GM18951 (cell line): ENCODE measurements around the gene PIAS2.
A peak's percentile ranks its signal among the peaks of the same experiment; 100 is the strongest.
"Not testable (repeated sequence)": the region's sequence is repeated elsewhere in the genome, so short reads cannot be mapped to it uniquely, and the experiment has no call there.

ENCODE experiments used
- POLR2A ChIP-seq: IDR thresholded peaks from 4 replicates; pipeline ENCODE4 v1.6.1; 2011; ENCODE audit warnings: mild to moderate bottlenecking; ENCODE audit not compliant: insufficient read length, insufficient read depth; ENCODE audit errors: extremely low read depth
- in situ Hi-C: fragments of 300-500 bp; cut with MboI; formaldehyde crosslinking; loops from one replicate; pipeline ENCODE4 v1.12.0; 2022; ENCODE audit warnings: low sequenced_read_pairs, mixed read lengths, inconsistent platforms; ENCODE audit not compliant: unreplicated experiment

Gene PIAS2, protein sequence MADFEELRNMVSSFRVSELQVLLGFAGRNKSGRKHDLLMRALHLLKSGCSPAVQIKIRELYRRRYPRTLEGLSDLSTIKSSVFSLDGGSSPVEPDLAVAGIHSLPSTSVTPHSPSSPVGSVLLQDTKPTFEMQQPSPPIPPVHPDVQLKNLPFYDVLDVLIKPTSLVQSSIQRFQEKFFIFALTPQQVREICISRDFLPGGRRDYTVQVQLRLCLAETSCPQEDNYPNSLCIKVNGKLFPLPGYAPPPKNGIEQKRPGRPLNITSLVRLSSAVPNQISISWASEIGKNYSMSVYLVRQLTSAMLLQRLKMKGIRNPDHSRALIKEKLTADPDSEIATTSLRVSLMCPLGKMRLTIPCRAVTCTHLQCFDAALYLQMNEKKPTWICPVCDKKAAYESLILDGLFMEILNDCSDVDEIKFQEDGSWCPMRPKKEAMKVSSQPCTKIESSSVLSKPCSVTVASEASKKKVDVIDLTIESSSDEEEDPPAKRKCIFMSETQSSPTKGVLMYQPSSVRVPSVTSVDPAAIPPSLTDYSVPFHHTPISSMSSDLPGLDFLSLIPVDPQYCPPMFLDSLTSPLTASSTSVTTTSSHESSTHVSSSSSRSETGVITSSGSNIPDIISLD

DNA sequence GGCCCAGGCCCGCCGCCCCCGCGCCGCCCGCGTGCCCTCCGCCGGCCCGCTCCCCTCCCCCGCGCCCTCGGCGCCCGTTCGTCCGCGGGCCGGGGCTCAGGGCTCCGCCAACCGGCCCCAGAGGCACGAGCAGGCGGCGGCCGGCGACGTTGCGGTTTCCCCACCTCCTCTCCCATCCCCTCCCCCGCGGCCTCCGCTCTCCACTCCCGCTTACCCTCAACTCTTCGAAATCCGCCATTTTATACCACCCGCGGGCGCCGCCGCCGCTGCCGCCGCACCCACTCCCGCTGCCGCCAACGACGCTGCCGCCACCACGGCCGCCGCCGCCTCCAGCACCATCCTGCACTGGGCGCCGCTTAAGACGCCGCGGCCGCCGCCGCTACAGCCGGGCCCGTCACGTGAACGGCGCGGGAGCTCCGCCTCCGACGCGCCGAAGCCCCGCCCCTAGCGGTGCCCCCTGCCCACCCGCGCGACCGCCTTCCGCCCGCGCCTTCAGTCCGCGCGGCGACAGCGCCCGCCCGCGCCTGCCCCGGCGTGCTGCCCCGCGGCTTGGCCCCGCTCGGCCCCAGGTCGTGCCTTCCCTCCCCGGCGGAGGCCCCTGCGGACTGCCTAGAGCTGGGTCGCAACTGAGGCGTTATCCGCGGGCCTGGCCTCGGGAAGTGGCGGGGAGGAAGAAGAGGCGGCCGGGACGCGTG is at the start of gene PIAS2, which contains the start of gene KATNAL2:
Gene PIAS2, minus strand, starts transcription at position 400 of the 695 bp plus-strand sequence. Its CDS starts 162 bp downstream, at position 238.
Gene KATNAL2, plus strand, starts transcription at position 495 of the 695 bp plus-strand sequence. CDS start 29,271 bp downstream, outside the sequence.
- in situ Hi-C loops: no loop called here
- TF ChIP-seq POLR2A: peak; percentile 96

DNA sequence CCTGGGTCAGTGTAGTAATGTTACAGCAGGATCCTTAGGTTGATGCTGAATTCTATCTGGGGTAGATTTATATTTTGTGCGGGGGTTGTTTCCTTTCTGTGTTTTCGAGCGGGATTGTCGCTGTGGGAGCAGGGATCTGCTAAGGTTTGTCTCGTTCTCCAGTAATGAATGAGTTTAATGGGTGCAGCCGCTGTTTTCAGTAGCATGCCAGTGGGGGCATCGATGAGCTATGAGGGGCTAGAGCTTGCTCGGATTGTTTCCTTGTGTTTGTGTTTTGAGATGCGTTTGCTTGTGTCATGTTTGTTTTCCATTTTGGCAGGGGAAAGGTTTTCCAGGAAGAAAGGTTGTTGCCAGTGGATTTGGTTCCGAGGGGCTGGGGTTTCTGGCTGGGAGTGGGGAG is 49.0 kb upstream of the PIAS2 start:
- in situ Hi-C loops: loop anchor here (5.0 kb wide), 1 partner anchor 91 kb away; no protein-coding TSS in a partner anchor

DNA sequence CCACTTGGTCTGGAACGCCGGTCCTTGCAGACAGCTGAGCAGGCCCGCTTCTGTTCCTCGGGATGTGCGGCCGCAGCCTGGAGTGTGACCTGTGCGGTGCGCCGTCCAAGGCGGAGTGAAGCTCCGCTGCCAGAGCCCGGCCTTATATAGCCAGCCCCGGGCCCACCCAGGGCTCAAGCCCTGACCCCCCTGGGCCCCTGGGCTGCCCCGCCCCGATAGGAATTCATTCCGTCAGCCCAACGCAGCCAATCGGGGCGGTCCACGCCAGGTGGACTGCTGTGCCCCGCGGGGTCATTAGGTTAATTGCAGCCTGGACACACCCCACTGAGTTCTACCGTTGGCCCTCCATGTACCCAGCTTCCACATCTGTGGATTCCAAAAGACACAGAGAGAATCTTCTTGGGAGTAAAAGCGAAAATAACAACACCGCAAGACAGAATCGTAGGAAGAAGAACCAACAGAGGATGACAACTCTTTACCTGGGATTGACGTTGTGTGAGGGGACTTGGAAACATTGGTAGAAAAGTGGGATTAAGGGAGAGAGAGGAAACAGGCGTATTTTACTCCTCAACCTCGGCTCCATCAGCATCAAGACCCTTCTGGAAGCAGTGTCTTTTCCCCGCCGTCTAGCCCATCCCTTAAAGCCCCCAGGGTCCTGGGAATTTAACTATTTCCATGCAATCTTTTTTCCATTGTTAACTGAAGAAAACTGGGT is 47.4 kb upstream of the PIAS2 start:
- in situ Hi-C loops: loop anchor here (5.0 kb wide), 1 partner anchor 93 kb away; no protein-coding TSS in a partner anchor

DNA sequence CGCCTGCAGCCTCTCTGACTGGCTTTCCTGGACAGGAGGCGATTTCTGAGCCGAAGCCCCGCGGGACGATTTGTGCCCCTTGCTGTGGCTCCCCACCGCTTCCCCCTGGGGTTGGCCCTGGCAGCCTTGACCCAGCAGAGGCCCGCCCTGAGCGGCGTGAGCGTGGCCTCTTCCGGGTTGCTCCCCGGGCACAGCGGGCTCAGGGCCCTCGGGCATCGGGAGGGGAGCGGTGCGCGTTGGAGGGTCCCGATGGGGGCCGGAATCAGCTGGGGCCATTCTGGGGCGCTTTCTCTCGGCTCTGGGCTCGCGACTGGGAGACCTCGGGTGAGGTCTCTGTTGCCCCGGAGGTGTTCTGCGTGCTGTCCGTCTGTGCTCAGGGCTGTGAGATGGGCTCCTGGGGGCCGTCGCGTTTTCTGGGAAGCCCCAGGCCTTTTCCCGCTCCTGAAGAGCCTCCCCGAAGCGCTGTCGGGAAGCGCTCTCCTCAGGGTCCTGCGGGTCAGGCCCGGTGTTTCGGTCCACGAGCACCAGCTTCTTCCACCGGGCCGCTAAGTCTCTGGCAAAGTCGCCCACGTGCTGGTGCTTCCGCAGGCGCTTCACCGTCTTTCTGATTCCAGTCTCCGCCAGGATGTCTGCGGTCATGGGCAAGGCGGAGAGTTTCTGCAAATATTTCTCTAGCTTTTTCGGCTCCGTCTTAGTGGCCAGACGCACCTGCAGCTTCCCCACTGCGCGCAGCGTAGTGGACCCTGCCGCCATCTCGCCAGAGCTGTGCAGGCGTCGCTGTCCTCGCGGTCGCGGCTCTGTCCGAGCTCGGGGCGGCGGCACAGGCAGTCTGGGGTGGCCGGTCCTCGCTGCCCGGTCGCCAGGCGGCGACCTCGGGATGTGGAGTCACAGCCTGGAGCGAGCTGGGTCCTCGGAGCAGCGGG is 46.6 kb upstream of the PIAS2 start:
- in situ Hi-C loops: not testable (repeated sequence)

DNA sequence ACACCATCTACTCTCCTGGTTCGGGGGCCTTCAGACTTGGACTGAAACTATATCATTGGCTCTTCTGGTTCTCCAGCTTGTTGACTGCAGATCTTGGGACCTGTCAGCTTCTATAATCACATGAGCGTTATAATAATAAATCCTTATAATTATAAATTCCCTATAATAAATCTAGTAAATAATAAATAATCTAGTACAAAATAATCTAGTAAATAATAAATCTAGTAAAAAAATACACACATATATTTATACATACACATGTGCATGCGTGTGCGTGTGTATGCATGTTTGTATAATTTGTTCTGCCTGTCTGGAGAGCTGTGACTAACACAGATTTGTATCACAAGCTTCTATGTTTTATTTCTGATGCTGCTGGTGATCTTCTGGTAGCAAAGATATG is 40.9 kb upstream of the PIAS2 start:
- TF ChIP-seq POLR2A: no peak
- in situ Hi-C loops: loop anchor here (10.0 kb wide), 1 partner anchor 67 kb away; no protein-coding TSS in a partner anchor

DNA sequence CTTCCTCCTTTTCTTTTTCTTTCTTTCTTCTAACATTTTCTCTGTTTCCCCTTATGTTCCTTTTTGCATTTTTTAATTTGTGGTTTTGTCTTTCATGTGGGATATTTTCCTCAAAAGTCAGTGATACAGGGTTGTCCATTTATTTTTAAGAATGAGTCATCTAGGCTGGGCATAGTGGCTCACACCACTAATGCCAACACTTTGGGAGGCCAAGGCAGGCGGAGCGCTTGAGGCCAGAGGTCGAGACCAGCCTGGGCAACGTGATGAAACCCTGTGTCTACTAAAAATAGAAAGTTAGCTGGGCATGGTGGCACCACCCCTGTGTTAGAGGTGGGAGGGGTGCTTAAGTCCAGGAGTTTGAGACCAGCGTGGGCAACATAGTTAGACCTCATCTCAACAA is 35.9 kb upstream of the PIAS2 start:
- no peak for TF ChIP-seq POLR2A
- in situ Hi-C loops: loop anchor here (10.0 kb wide), 1 partner anchor 72 kb away; no protein-coding TSS in a partner anchor

DNA sequence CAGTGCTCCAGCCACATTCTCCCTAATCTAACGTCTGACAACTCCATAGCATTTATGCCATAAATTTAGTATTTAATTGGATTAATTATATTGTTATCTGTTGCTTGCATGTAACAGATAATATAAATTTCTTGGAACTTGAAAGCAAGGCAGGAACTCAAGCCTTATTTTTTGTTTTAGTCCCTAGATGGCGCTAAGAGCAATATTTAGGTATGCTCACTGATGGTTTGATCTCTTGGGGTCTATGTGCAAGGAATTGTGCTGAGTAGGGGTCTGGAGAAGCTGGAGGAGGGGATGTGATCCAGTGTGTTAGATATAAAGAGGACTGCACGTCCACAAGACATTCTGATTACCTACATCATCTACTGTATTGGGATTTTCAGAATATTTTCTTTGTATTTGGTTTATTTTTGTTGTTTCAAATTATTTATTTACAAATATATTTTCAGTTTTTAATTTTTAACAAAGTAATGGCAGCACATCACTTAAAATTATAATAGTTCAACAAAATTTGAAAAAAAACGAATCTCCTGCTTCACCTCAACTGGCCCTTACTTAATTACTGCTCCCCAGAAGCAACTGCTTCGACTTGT is 32.9 kb upstream of the PIAS2 start:
- no peak for TF ChIP-seq POLR2A
- in situ Hi-C loops: loop anchor here (10.0 kb wide), 1 partner anchor 75 kb away; no protein-coding TSS in a partner anchor

DNA sequence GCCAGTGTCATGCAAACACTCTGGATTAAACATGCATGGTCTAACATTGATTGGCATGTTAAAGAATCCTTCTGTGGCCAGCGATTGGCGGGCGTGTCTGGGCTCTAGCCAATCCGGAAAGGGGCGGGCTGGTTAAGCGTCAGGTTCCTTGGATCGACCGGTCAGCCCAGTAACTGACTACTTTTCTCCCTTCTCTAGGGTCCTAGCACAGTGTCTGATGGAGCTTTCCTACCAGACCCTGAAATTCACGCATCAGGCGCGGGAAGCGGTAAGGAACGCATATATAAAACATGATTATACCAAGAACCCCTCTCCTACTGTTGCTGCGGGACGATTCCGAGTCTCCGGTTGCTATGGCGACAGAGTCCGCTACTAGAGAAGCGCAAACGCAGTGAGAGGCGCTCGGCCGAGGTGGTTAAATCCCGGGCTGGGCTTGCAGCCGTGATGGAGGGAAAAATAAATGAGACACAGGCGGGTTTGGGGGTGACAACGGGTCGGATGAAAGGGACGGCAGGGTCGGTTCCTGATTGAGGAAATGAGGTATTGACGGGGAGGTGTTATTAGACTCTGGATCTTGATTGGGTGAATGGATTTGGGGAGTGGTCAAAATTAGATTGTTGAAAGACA is 29.5 kb upstream of the PIAS2 start:
- TF ChIP-seq POLR2A: no peak
- in situ Hi-C loops: no loop called here

DNA sequence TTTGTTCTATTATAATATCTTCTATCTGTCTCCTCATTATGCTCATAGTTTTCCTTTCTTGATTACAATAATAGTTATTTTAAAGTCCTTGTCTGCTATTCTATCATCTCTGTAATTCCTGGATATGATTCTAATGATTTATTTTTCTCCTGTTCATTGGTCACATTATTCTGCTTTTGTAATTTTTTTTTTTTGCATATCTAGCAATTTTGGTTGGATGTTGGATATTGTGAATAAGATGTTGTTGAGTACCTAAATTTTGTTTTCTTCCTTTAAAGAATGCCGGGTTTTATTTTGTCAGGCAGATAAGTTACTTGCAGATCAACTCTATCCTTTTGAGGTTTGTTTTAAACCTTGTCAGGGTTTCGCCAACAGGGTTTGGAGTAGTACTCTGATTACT is 25.3 kb upstream of the PIAS2 start:
- no peak for TF ChIP-seq POLR2A
- in situ Hi-C loops: no loop called here

DNA sequence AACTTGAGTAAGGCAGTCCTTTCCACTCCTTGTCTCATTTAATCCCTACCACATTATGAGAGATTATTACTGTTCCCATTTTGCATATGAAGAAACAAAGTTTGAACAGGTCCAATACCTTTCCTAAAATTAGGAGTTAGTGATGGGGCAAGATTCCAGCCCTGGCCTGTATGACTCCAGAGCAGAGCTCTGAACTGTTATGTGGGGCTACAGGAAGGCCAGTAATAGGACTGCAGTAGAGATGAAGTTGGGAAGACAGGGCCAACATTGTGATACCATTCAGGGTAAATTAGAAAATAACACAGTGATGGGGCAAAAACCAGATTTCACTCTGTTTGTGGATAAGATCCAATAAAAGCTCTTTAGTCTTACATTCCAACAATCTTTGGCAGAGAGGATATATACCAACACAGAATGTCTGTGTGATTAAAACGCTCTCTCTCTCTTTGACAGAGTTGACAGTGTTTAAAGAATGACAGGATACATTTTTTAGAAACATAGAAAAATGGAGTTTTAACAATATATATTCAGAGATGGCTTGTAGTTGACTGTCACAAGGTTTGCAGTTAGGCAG is 22.8 kb upstream of the PIAS2 start:
- TF ChIP-seq POLR2A: no peak
- in situ Hi-C loops: no loop called here

DNA sequence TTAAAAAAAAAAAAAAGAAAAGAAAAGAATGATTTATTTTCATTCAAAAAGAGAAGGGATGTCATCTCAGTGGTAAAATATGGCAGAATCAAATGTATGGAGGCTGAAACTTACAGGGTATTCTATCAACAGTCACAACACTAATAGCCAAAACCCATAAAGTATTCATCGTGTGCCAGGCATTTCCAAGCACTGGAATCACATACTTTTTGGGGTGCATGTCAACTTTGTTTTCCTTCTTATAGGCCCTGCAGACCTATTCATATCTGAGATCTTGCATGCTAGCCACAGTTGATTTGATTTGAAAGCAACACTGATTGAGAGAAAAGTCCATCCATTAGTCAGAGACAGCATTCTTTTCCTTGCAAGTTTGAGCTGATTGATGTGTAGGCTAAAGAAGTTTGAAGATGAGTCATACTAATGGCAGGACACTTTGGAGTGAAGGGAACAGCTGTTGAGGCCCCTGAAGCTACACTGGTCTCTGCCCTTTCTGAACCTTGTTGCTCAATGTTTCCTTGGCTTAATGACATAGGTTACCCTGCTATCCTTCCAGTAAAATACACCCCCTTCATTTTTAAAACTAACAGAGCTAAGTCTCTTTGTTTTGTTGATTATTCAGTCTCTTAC is 22.1 kb upstream of the PIAS2 start:
- in situ Hi-C loops: no loop called here
- no peak for TF ChIP-seq POLR2A

DNA sequence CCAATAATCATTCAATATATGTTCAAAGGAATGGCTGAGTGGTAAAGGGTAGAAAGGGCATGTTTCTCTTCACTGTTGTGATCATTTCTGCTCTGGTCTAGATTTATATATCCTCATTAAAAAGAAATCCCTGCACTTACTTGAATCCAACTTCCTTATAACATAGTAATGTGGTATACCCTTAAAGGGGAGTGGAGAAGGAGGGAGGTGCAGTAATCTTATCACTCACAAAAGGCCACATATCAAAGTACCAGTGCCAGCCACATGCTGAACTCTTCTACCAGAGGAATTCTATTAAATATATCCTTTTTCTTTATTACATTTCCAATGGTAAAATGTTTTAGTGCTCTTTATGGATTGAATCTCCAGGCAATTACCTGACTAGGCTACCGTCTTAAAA is 3.3 kb upstream of the PIAS2 start:
- TF ChIP-seq POLR2A: no peak
- in situ Hi-C loops: no loop called here
